IMR-90 (cell line): ENCODE measurements around the gene ZNF385B. TPM values are rescaled to one million over a fixed set of nuclear protein-coding genes. Genes with fewer than 3 reads are reported as not detected.

ENCODE experiments used
- ATAC-seq: fragments of 200-7000 bp; cut with Tn5 transposase; 2 replicates; pipeline ENCODE4 v1.9.1; 2020; ENCODE audit warnings: low read depth, mild to moderate bottlenecking, moderate library complexity
- BruUV-seq: library from RNA; stranded (reverse); fragments of 400-500 nt; replicated peaks from 2 replicates; lab custom pipeline; 2021; lab: Mats Ljungman, UMichigan
- CTCF ChIA-PET: fragments of 300-600 bp; formaldehyde crosslinking; extraction: SDS; loops from one replicate; lab custom pipeline; 2021; ENCODE audit warnings: antibody characterized with exemption; lab: Yijun Ruan, JAX
- POLR2A ChIA-PET: fragments of 300-600 bp; sonication (Branson Sonifier 250); formaldehyde crosslinking; loops from one replicate; lab custom pipeline; 2022; ENCODE audit warnings: antibody characterized with exemption; ENCODE audit not compliant: unreplicated experiment; lab: Charles Lee
- DNase-seq: peaks from one replicate; pipeline ENCODE4 v3.0.0; 2013
- H2AFZ ChIP-seq: replicated peaks from 2 replicates; pipeline ENCODE3; 2013; ENCODE audit warnings: low read length, mild to moderate bottlenecking; ENCODE audit not compliant: poor library complexity
- H2AK5ac ChIP-seq: 2 replicates; pipeline ENCODE4 v1.6.1; 2013; ENCODE audit warnings: low read depth, low read length, inconsistent platforms
- H2AK9ac ChIP-seq: replicated peaks from 2 replicates; pipeline ENCODE3; 2013; ENCODE audit warnings: mild to moderate bottlenecking, low read depth, low read length, moderate library complexity; ENCODE audit not compliant: poor library complexity
- H2BK120ac ChIP-seq: 2 replicates; pipeline ENCODE4 v1.6.1; 2013; ENCODE audit warnings: low read depth, low read length, inconsistent platforms
- H2BK15ac ChIP-seq: 3 replicates; pipeline ENCODE4 v1.6.1; 2013; ENCODE audit warnings: low read depth, low read length, inconsistent platforms
- H2BK20ac ChIP-seq: 2 replicates; pipeline ENCODE4 v1.6.1; 2013; ENCODE audit warnings: low read depth, mild to moderate bottlenecking, inconsistent platforms, low read length, moderate library complexity
- H2BK5ac ChIP-seq: 2 replicates; pipeline ENCODE4 v1.6.1; 2013; ENCODE audit warnings: mild to moderate bottlenecking, low read depth, low read length, inconsistent platforms; ENCODE audit not compliant: poor library complexity, severe bottlenecking
- H3K14ac ChIP-seq: replicated peaks from 2 replicates; pipeline ENCODE4 v1.6.1; 2013; ENCODE audit warnings: low read depth, low read length, inconsistent platforms
- H3K18ac ChIP-seq: 2 replicates; pipeline ENCODE4 v1.6.1; 2013; ENCODE audit warnings: low read depth, low read length, control low read depth
- H3K23ac ChIP-seq: 2 replicates; pipeline ENCODE4 v1.6.1; 2013; ENCODE audit warnings: low read depth, low read length, inconsistent platforms
- H3K27ac ChIP-seq: 2 replicates; pipeline ENCODE4 v1.5.1; 2013; ENCODE audit warnings: mild to moderate bottlenecking, control low read depth, low read length; ENCODE audit not compliant: insufficient read depth
- H3K27me3 ChIP-seq: 2 replicates; pipeline ENCODE4 v1.6.1; 2013; ENCODE audit warnings: low read length; ENCODE audit not compliant: control insufficient read depth, insufficient read depth
- H3K36me3 ChIP-seq: 2 replicates; pipeline ENCODE4 v1.6.1; 2013; ENCODE audit warnings: low read length, mixed read lengths; ENCODE audit not compliant: control insufficient read depth, insufficient read depth
- H3K4ac ChIP-seq: 2 replicates; pipeline ENCODE4 v1.6.1; 2013; ENCODE audit warnings: low read depth, low read length, inconsistent platforms
- H3K4me1 ChIP-seq: 2 replicates; pipeline ENCODE4 v1.6.1; 2013; ENCODE audit warnings: low read length, mixed read lengths; ENCODE audit not compliant: control insufficient read depth, insufficient read depth
- H3K4me2 ChIP-seq: 2 replicates; pipeline ENCODE4 v1.6.1; 2013; ENCODE audit warnings: low read depth, mild to moderate bottlenecking, control low read depth, low read length, moderate library complexity
- H3K4me3 ChIP-seq: 2 replicates; pipeline ENCODE4 v1.5.1; 2013; ENCODE audit warnings: low read depth, mild to moderate bottlenecking, control low read depth, low read length, moderate library complexity; ENCODE audit not compliant: insufficient read depth
- H3K56ac ChIP-seq: 2 replicates; pipeline ENCODE4 v1.6.1; 2013; ENCODE audit warnings: low read length, inconsistent platforms; ENCODE audit not compliant: insufficient read depth; ENCODE audit errors: extremely low read depth
- H3K79me1 ChIP-seq, 2 experiments: 2 replicates each; pipeline ENCODE4 v1.6.1; 2013; ENCODE audit warnings: low read length in 2 of 2, inconsistent platforms in 1 of 2, low read depth in 1 of 2
- H3K9ac ChIP-seq: 2 replicates; pipeline ENCODE4 v1.6.1; 2013; ENCODE audit warnings: low read depth, low read length, control low read depth
- H3K9me1 ChIP-seq: 2 replicates; pipeline ENCODE4 v1.6.1; 2013; ENCODE audit warnings: low read length, inconsistent platforms; ENCODE audit not compliant: insufficient read depth
- H3K9me3 ChIP-seq: 2 replicates; pipeline ENCODE4 v1.6.1; 2013; ENCODE audit warnings: low read length; ENCODE audit not compliant: control insufficient read depth, insufficient read depth
- H4K20me1 ChIP-seq: 2 replicates; pipeline ENCODE4 v1.6.1; 2013; ENCODE audit warnings: low read length, inconsistent platforms; ENCODE audit not compliant: insufficient read depth
- H4K5ac ChIP-seq: 2 replicates; pipeline ENCODE4 v1.6.1; 2013; ENCODE audit warnings: mild to moderate bottlenecking, low read depth, low read length, control low read depth
- H4K8ac ChIP-seq, 2 experiments: 2 replicates each; pipeline ENCODE4 v1.6.1; 2013; ENCODE audit warnings: low read depth in 2 of 2, low read length in 2 of 2, control low read depth in 1 of 2, inconsistent platforms in 1 of 2
- H4K91ac ChIP-seq: 2 replicates; pipeline ENCODE4 v1.6.1; 2013; ENCODE audit warnings: low read depth, low read length, inconsistent platforms; ENCODE audit not compliant: insufficient read depth
- BHLHE40 ChIP-seq: fragments of 150-350 bp; IDR thresholded peaks from 2 replicates; pipeline ENCODE4 v1.6.1; 2016; ENCODE audit warnings: mild to moderate bottlenecking, low read depth, low read length
- CEBPB ChIP-seq: IDR thresholded peaks from 2 replicates; pipeline ENCODE4 v1.6.1; 2012; ENCODE audit warnings: low read depth, low read length, improper control_type of control experiment
- CHD1 ChIP-seq: IDR thresholded peaks from 2 replicates; pipeline ENCODE4 v1.6.1; 2012; ENCODE audit warnings: low read depth, low read length, improper control_type of control experiment
- CTCF ChIP-seq: conservative IDR thresholded peaks from 2 replicates; pipeline ENCODE4 v1.5.1; 2012; ENCODE audit warnings: mild to moderate bottlenecking, low read depth, low read length, improper control_type of control experiment
- ELK1 ChIP-seq: fragments of 150-350 bp; IDR thresholded peaks from 2 replicates; pipeline ENCODE4 v1.6.1; 2016; ENCODE audit warnings: low read depth, mild to moderate bottlenecking, low read length, moderate library complexity, borderline replicate concordance
- FOS ChIP-seq: fragments of 150-350 bp; IDR thresholded peaks from 2 replicates; pipeline ENCODE4 v1.6.1; 2016; ENCODE audit warnings: low read depth, low read length
- MAFK ChIP-seq: IDR thresholded peaks from 2 replicates; pipeline ENCODE4 v1.6.1; 2012; ENCODE audit warnings: low read depth, low read length, improper control_type of control experiment
- MAZ ChIP-seq: IDR thresholded peaks from 2 replicates; pipeline ENCODE4 v1.6.1; 2012; ENCODE audit warnings: low read depth, mild to moderate bottlenecking, low read length, improper control_type of control experiment, moderate library complexity, borderline replicate concordance
- MXI1 ChIP-seq: IDR thresholded peaks from 2 replicates; pipeline ENCODE4 v1.6.1; 2012; ENCODE audit warnings: low read depth, mild to moderate bottlenecking, low read length, moderate library complexity, borderline replicate concordance
- NFE2L2 ChIP-seq: fragments of 150-350 bp; IDR thresholded peaks from 2 replicates; pipeline ENCODE4 v1.6.1; 2016; ENCODE audit warnings: low read depth, mild to moderate bottlenecking, low read length
- POLR2A ChIP-seq: IDR thresholded peaks from 2 replicates; pipeline ENCODE4 v1.6.1; 2012; ENCODE audit warnings: mild to moderate bottlenecking, low read depth, low read length
- RAD21 ChIP-seq: IDR thresholded peaks from 2 replicates; pipeline ENCODE4 v1.6.1; 2012; ENCODE audit warnings: low read length, improper control_type of control experiment
- RCOR1 ChIP-seq: IDR thresholded peaks from 2 replicates; pipeline ENCODE4 v1.6.1; 2012; ENCODE audit warnings: mild to moderate bottlenecking, low read length, improper control_type of control experiment; ENCODE audit not compliant: insufficient replicate concordance
- RFX5 ChIP-seq: IDR thresholded peaks from 2 replicates; pipeline ENCODE4 v1.8.0; 2012; ENCODE audit warnings: low read depth, mild to moderate bottlenecking, low read length, moderate library complexity
- SMC3 ChIP-seq: fragments of 150-350 bp; IDR thresholded peaks from 2 replicates; pipeline ENCODE4 v1.6.1; 2016; ENCODE audit warnings: low read depth, mild to moderate bottlenecking, antibody characterized with exemption, low read length, moderate library complexity
- USF2 ChIP-seq: fragments of 150-350 bp; IDR thresholded peaks from 2 replicates; pipeline ENCODE4 v1.6.1; 2017; ENCODE audit warnings: mild to moderate bottlenecking, antibody characterized with exemption, low read length, low read depth
- WGBS, 2 experiments: methylation state at CpG; one replicate each; pipeline versions ENCODE4 v1.1.5 to v1.1.7; 2013; ENCODE audit warnings: missing lambda C conversion rate in 2 of 2; ENCODE audit not compliant: insufficient read length in 1 of 2; ENCODE audit errors: extremely low coverage in 2 of 2; 5-methylcytosine and 5-hydroxymethylcytosine counted together
- dilution Hi-C: fragments of 300-500 bp; cut with HindIII; formaldehyde crosslinking; loops from one replicate; pipeline ENCODE4 v1.14.3; 2018; ENCODE audit warnings: low sequenced_read_pairs; ENCODE audit not compliant: unreplicated experiment
- in situ Hi-C: fragments of 300-500 bp; cut with MboI; formaldehyde crosslinking; loops from 3 replicates; pipeline ENCODE4 v1.14.3; 2019; ENCODE audit warnings: low sequenced_read_pairs, inconsistent platforms, mixed read lengths
- intact Hi-C: fragments of 100-400 bp; cut with micrococcal nuclease; formaldehyde crosslinking; loops from 2 replicates; pipeline ENCODE4 v1.10.0; 2022
- polyA plus RNA-seq, 3 experiments: library from polyadenylated mRNA; depleted of rRNA; stranded (reverse); fragments of >200 nt; gene quantifications; 2 replicates each; pipeline ENCODE4 v1.2.3, GENCODE V29; 2012; ENCODE audit warnings: low replicate concordance in 1 of 3
- total RNA-seq: library from RNA; depleted of rRNA; stranded (reverse); fragments of >200 nt; gene quantifications from 2 replicates; pipeline ENCODE4 v1.2.3, GENCODE V29; 2012

ZNF385B gene
- total and polyA plus RNA-seq, 2 of the 4 experiments (the other 2 are of a cell fraction) = not detected

- no peak overlapping the region for H3K9ac ChIP-seq
- no peak for DNase-seq
- intact Hi-C loops = no loop called here
- no peak overlapping the region for H3K4me3 ChIP-seq
- H3K27ac ChIP-seq = no peak overlapping the region
- H3K36me3 ChIP-seq = no peaks in the 10 kb centered on the region
- H2AFZ ChIP-seq = no peak overlapping the region
- ATAC-seq = no peak
- no peaks in the 10 kb centered on the region for H3K4me1 ChIP-seq
- dilution Hi-C loops = no loop called here
- no peak overlapping the region for H4K91ac ChIP-seq
- H3K4me2 ChIP-seq = no peak overlapping the region
- in situ Hi-C loops = no loop called here
- no peak overlapping the region for H2BK120ac ChIP-seq
- no peak overlapping the region for H3K23ac ChIP-seq
- H3K14ac ChIP-seq = no peak overlapping the region
- H3K79me1 ChIP-seq = no peaks in the 10 kb centered on the region
- no peak overlapping the region for H3K4ac ChIP-seq
- no peaks in the 10 kb centered on the region for H3K9me3 ChIP-seq
- H2AK9ac ChIP-seq = no peak overlapping the region
- ChIA-PET CTCF (no interaction called here), POLR2A (no interaction called here)
- H2AK5ac ChIP-seq = no peak overlapping the region
- no peak overlapping the region for H2BK5ac ChIP-seq
- no peak overlapping the region for H4K5ac ChIP-seq
- no peak overlapping the region for H3K18ac ChIP-seq
- H3K27me3 ChIP-seq = no peaks in the 10 kb centered on the region
- H2BK15ac ChIP-seq = no peak overlapping the region
- no peaks in the 10 kb centered on the region for H4K20me1 ChIP-seq
- BruUV-seq = no TSS peak
- no peaks in the 10 kb centered on the region for H3K9me1 ChIP-seq
- no peak overlapping the region for H2BK20ac ChIP-seq
- no peak for TF ChIP-seq CTCF
- no peak for TF ChIP-seq CEBPB
- no peak for TF ChIP-seq CHD1
- TF ChIP-seq NFE2L2 = no peak
- TF ChIP-seq BHLHE40 = no peak
- no peak for TF ChIP-seq ELK1
- no peak for TF ChIP-seq MAFK
- TF ChIP-seq SMC3 = no peak
- no peak for TF ChIP-seq FOS
- no peak for TF ChIP-seq MXI1
- TF ChIP-seq USF2 = no peak
- TF ChIP-seq RFX5 = no peak
- no peak for TF ChIP-seq MAZ
- TF ChIP-seq POLR2A = no peak
- no peak for TF ChIP-seq RAD21
- no peak for TF ChIP-seq RCOR1
- H3K56ac ChIP-seq = no peak overlapping the region
- WGBS, 2 experiments = no CpG with 5 or more reads among the region's 2 CpGs
- no peak overlapping the region for H4K8ac ChIP-seq
These were observed 316.4 kb downstream of the ZNF385B start for GRCh38 chr2:179545024-179545423.
